Measurements from ENCODE around the gene KCNN3. TPM values are rescaled to one million over a fixed set of nuclear protein-coding genes. Genes with fewer than 3 reads are reported as not detected.
A peak's percentile ranks its signal among the peaks of the same experiment; 100 is the strongest.

KCNN3 gene
- total and polyA plus RNA-seq, 2 donors = 0.64 to 1.8 TPM

DNA sequence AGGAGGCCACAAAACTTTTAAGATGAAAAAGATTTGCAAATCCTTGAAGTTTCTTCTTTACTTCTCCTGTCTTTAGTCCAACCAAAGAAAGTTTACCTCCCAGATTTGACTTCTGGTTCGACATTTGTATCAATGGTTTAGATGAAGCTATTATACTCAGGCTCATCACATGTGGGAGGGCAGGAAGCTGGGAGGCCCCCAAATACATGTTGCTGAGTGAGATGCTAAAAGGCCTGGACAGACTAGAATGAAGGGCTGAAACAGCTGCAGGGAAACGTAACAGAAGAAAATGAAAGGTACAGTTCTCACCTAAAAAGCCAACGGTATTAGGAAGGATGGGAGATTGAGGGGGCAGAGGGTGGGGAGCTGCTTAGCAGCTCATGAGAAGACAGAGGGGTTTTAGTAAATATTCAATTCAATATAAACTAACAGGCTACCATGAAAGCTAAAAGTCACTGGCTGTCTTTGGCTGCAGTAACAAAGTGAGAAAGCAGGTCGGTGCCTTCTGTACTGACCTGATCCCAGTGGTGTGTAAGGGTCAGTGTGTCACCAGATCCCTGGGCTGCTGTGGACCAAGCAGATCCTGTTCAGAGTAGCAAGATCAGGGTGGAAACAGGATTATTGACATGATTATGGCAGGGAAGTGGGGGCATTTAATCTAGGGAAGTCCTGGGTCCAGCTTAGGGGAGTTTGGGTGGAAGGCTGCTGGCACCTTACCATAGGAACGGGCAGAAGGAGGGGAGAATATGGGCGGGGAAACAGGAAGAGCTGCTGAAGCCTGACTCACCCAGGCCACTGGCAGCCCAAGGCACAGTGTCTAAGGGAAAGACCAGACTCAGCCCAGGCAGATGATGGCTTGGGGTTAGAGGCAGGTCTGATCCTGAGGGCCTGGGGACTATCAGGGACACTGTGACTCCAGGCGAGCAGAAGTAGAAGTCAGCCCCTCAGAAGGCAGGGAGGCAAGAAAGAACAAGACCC is 60.4 kb downstream of the KCNN3 start:
- 46% methylated on average over 7 of the region's 7 CpGs for WGBS
- Histone ChIP-seq H3K4me1 (ENCODE audit: control insufficient read depth in 2 of 2, insufficient read depth in 2 of 2, low read length in 2 of 2) (peaks cover 23 to 56% of the 10 kb centered on the region in 2 donors), H3K9me3 (ENCODE audit: control insufficient read depth in 2 of 2, insufficient read depth in 1 of 2, low read length in 1 of 2) (peaks cover 2 to 8% of the 10 kb centered on the region in 2 donors), H3K4me3 (ENCODE audit: low read length in 2 of 2) (no peak overlapping the region), H3K36me3 (ENCODE audit: control insufficient read depth in 2 of 2, insufficient read depth in 2 of 2, low read length in 1 of 2) (peaks cover 0 to 3% of the 10 kb centered on the region in 2 donors), H3K27me3 (ENCODE audit: control insufficient read depth in 2 of 2, insufficient read depth in 1 of 2, low read length in 1 of 2) (peaks cover 0 to 9% of the 10 kb centered on the region in 2 donors), H3K27ac (ENCODE audit: low read depth in 1 of 2, low read length in 1 of 2) (no peak overlapping the region)
- peak in 1 of 9 donors; percentile 47 for DNase-seq (ENCODE audit: low read depth in 6 of 9, low spot score in 9 of 9)

DNA sequence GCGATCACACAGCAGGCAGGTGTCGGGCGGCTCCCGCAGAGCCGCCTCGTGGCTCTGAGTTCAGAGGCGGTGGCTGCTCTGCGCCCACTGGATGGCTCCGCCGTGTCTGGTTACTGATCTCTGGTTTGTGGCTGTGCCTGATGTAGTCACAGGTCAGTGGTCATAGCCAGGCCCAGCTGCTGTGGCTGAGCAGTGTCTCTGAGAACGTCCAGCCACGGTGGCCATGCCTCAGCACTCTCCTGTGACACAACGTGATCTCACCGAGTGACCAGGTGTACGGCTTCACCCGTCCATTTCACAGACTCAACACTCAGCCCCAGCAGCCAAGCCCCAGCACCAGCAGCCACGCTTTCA is 61.2 kb downstream of the KCNN3 start:
- Histone ChIP-seq H3K27me3 (ENCODE audit: control insufficient read depth in 2 of 2, insufficient read depth in 1 of 2, low read length in 1 of 2) (peaks cover 0 to 9% of the 10 kb centered on the region in 2 donors), H3K4me3 (ENCODE audit: low read length in 2 of 2) (no peak overlapping the region), H3K27ac (ENCODE audit: low read depth in 1 of 2, low read length in 1 of 2) (no peak overlapping the region), H3K9me3 (ENCODE audit: control insufficient read depth in 2 of 2, insufficient read depth in 1 of 2, low read length in 1 of 2) (peaks cover 2 to 8% of the 10 kb centered on the region in 2 donors), H3K36me3 (ENCODE audit: control insufficient read depth in 2 of 2, insufficient read depth in 2 of 2, low read length in 1 of 2) (no peaks in the 10 kb centered on the region), H3K4me1 (ENCODE audit: control insufficient read depth in 2 of 2, insufficient read depth in 2 of 2, low read length in 2 of 2) (peaks cover 23 to 56% of the 10 kb centered on the region in 2 donors)
- 73% methylated on average over 17 of the region's 17 CpGs for WGBS
- no peak for DNase-seq (ENCODE audit: low read depth in 6 of 9, low spot score in 9 of 9)

DNA sequence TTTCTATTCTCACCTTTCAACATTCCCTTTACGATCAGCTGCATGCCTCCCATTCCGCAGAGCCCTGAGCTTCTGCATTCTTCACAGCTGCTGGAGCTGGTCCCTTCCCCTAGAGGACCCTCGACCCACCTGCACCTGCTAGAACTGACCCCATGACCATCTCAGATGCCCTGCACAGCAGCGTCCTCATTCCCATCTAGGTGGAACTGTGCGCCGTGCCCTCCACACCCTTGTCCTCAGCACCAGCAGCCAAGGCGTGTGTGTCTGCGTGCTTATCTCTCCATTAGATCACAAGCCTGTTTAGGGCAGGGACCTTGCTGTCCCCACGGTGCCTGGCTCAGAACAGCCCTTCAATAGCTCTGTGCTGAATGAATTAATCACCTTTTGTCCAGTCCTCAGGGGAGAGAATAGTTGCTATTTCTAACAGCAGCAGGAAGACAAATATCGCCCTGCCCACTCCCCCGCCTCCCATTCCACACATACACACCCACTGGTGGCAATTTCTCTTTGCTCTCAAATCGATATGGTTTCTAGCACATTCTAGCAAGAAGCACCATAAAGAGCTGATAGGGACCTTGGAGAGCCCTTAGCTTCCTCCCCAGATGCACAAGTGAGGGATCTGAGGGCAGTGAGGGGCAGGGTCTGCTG is 61.7 kb downstream of the KCNN3 start:
- H3K27me3 ChIP-seq (ENCODE audit: control insufficient read depth in 2 of 2, insufficient read depth in 1 of 2, low read length in 1 of 2) = peaks cover 0 to 9% of the 10 kb centered on the region in 2 donors
- whole genome bisulfite sequencing = 95% methylated on average over 12 of the region's 12 CpGs

GRCh38 chr1:154807048-154807591 is 63.0 kb downstream of the KCNN3 start:
- Histone ChIP-seq H3K27ac (ENCODE audit: low read depth in 1 of 2, low read length in 1 of 2) (no peak overlapping the region), H3K27me3 (ENCODE audit: control insufficient read depth in 2 of 2, insufficient read depth in 1 of 2, low read length in 1 of 2) (peaks cover 0 to 9% of the 10 kb centered on the region in 2 donors), H3K4me3 (ENCODE audit: low read length in 2 of 2) (no peak overlapping the region), H3K4me1 (ENCODE audit: control insufficient read depth in 2 of 2, insufficient read depth in 2 of 2, low read length in 2 of 2) (peaks cover 23 to 49% of the 10 kb centered on the region in 2 donors), H3K36me3 (ENCODE audit: control insufficient read depth in 2 of 2, insufficient read depth in 2 of 2, low read length in 1 of 2) (no peaks in the 10 kb centered on the region), H3K9me3 (ENCODE audit: control insufficient read depth in 2 of 2, insufficient read depth in 1 of 2, low read length in 1 of 2) (peaks cover 2 to 3% of the 10 kb centered on the region in 2 donors)
- 60% methylated on average over 12 of the region's 12 CpGs for WGBS
- no peak for DNase-seq (ENCODE audit: low read depth in 6 of 9, low spot score in 9 of 9)

More for the DNA sequence above, 61.7 kb downstream of the KCNN3 start:
- Histone ChIP-seq H3K36me3 (ENCODE audit: control insufficient read depth in 2 of 2, insufficient read depth in 2 of 2, low read length in 1 of 2) (no peaks in the 10 kb centered on the region), H3K9me3 (ENCODE audit: control insufficient read depth in 2 of 2, insufficient read depth in 1 of 2, low read length in 1 of 2) (peaks cover 2 to 3% of the 10 kb centered on the region in 2 donors), H3K4me1 (ENCODE audit: control insufficient read depth in 2 of 2, insufficient read depth in 2 of 2, low read length in 2 of 2) (peaks cover 23 to 56% of the 10 kb centered on the region in 2 donors), H3K4me3 (ENCODE audit: low read length in 2 of 2) (no peak overlapping the region), H3K27ac (ENCODE audit: low read depth in 1 of 2, low read length in 1 of 2) (no peak overlapping the region)
- no peak for DNase-seq (ENCODE audit: low read depth in 6 of 9, low spot score in 9 of 9)

GRCh38 chr1:154806333-154806732 is 63.7 kb downstream of the KCNN3 start:
- no peaks in the 10 kb centered on the region for H3K36me3 ChIP-seq (ENCODE audit: control insufficient read depth in 2 of 2, insufficient read depth in 2 of 2, low read length in 1 of 2)
- no peak overlapping the region for H3K27ac ChIP-seq (ENCODE audit: low read depth in 1 of 2, low read length in 1 of 2)
- peaks cover 0 to 9% of the 10 kb centered on the region in 2 donors for H3K27me3 ChIP-seq (ENCODE audit: control insufficient read depth in 2 of 2, insufficient read depth in 1 of 2, low read length in 1 of 2)
- no peak for DNase-seq (ENCODE audit: low read depth in 6 of 9, low spot score in 9 of 9)
- H3K9me3 ChIP-seq (ENCODE audit: control insufficient read depth in 2 of 2, insufficient read depth in 1 of 2, low read length in 1 of 2) = peaks cover 2 to 3% of the 10 kb centered on the region in 2 donors
- 64% methylated on average over 3 of the region's 3 CpGs for WGBS
- H3K4me1 ChIP-seq (ENCODE audit: control insufficient read depth in 2 of 2, insufficient read depth in 2 of 2, low read length in 2 of 2) = peaks cover 23 to 49% of the 10 kb centered on the region in 2 donors
- no peak overlapping the region for H3K4me3 ChIP-seq (ENCODE audit: low read length in 2 of 2)

- Histone ChIP-seq H3K27me3 (ENCODE audit: control insufficient read depth in 2 of 2, insufficient read depth in 1 of 2, low read length in 1 of 2) (peaks cover 0 to 4% of the 10 kb centered on the region in 2 donors), H3K36me3 (ENCODE audit: control insufficient read depth in 2 of 2, insufficient read depth in 2 of 2, low read length in 1 of 2) (no peaks in the 10 kb centered on the region), H3K4me3 (ENCODE audit: low read length in 2 of 2) (no peak overlapping the region), H3K27ac (ENCODE audit: low read depth in 1 of 2, low read length in 1 of 2) (no peak overlapping the region), H3K9me3 (ENCODE audit: control insufficient read depth in 2 of 2, insufficient read depth in 1 of 2, low read length in 1 of 2) (no peaks in the 10 kb centered on the region), H3K4me1 (ENCODE audit: control insufficient read depth in 2 of 2, insufficient read depth in 2 of 2, low read length in 2 of 2) (peaks cover 0 to 24% of the 10 kb centered on the region in 2 donors)
- DNase-seq (ENCODE audit: low read depth in 6 of 9, low spot score in 9 of 9) = no peak
- 96% methylated on average over 8 of the region's 8 CpGs for WGBS
These were observed 66.8 kb downstream of the KCNN3 start for GRCh38 chr1:154802982-154803920.

- DNase-seq (ENCODE audit: low read depth in 6 of 9, low spot score in 9 of 9) = no peak
- no peak overlapping the region for H3K27ac ChIP-seq (ENCODE audit: low read depth in 1 of 2, low read length in 1 of 2)
- H3K4me3 ChIP-seq (ENCODE audit: low read length in 2 of 2) = no peak overlapping the region
- H3K4me1 ChIP-seq (ENCODE audit: control insufficient read depth in 2 of 2, insufficient read depth in 2 of 2, low read length in 2 of 2) = peaks cover 0 to 16% of the 10 kb centered on the region in 2 donors
- 96% methylated on average over 2 of the region's 2 CpGs for WGBS
- no peaks in the 10 kb centered on the region for H3K9me3 ChIP-seq (ENCODE audit: control insufficient read depth in 2 of 2, insufficient read depth in 1 of 2, low read length in 1 of 2)
- H3K27me3 ChIP-seq (ENCODE audit: control insufficient read depth in 2 of 2, insufficient read depth in 1 of 2, low read length in 1 of 2) = peaks cover 0 to 2% of the 10 kb centered on the region in 2 donors
- no peaks in the 10 kb centered on the region for H3K36me3 ChIP-seq (ENCODE audit: control insufficient read depth in 2 of 2, insufficient read depth in 2 of 2, low read length in 1 of 2)
These were observed 67.6 kb downstream of the KCNN3 start for GRCh38 chr1:154802336-154802969.

Measured in thymus (tissue), 11 donors.